T-cell (primary cell): ENCODE results near the gene AP3S2. TPM values are rescaled to one million over a fixed set of nuclear protein-coding genes. Genes with fewer than 3 reads are reported as not detected.
"Not testable (repeated sequence)": the region's sequence is repeated elsewhere in the genome, so short reads cannot be mapped to it uniquely, and the experiment has no call there.

Experiments
- ATAC-seq, 4 experiments: fragments of 200-7000 bp in 3 of 4; fragments of 150-1000 bp in 1 of 4; cut with Tn5 transposase; replicated peaks in 1 of 4; 1 replicate in 3 of 4; 2 replicates in 1 of 4; pipeline ENCODE4 v1.10.0; 2021; ENCODE audit warnings: moderate library complexity in 3 of 4, mild to moderate bottlenecking in 2 of 4, moderate number of reproducible peaks in 1 of 4
- CTCF ChIA-PET, 2 donors: fragments of 300-600 bp; sonication (Branson Sonifier 250); formaldehyde crosslinking; loops; one replicate each; lab custom pipeline; 2022; ENCODE audit warnings: antibody characterized with exemption in 2 of 2; lab: Charles Lee
- POLR2A ChIA-PET, 2 donors: fragments of 300-600 bp; sonication (Branson Sonifier 250); formaldehyde crosslinking; loops; one replicate each; lab custom pipeline; 2022; ENCODE audit warnings: antibody characterized with exemption in 2 of 2; lab: Charles Lee
- DNase-seq, 35 experiments: peaks; one replicate each; pipeline versions ENCODE4 v3.0.0 to v3.0.0-alpha.2; 2013 to 2023
- H3K27ac ChIP-seq: one replicate; pipeline ENCODE4 v1.5.1; 2013; ENCODE audit warnings: low read length
- H3K27me3 ChIP-seq, 2 experiments: replicated peaks in 1 of 2; 1 replicate in 1 of 2; 2 replicates in 1 of 2; pipeline versions ENCODE4 v1.6.1 to v1.7.0; 2013; ENCODE audit warnings: low read length in 1 of 2, mixed read lengths in 1 of 2; ENCODE audit not compliant: control insufficient read depth in 2 of 2, insufficient read depth in 2 of 2; ENCODE audit errors: extremely low read depth in 1 of 2
- H3K36me3 ChIP-seq, 2 donors: 1 replicate in 1 of 2; 2 replicates in 1 of 2; pipeline versions ENCODE4 v1.6.1 to v1.7.0; 2013; ENCODE audit warnings: low read length in 1 of 2; ENCODE audit not compliant: control insufficient read depth in 2 of 2, insufficient read depth in 1 of 2; ENCODE audit errors: extremely low read depth in 1 of 2
- H3K4me1 ChIP-seq, 2 experiments: 1 replicate in 1 of 2; 2 replicates in 1 of 2; pipeline versions ENCODE4 v1.6.1 to v1.7.0; 2013; ENCODE audit warnings: low read length in 2 of 2, mixed read lengths in 1 of 2; ENCODE audit not compliant: insufficient read depth in 2 of 2, control insufficient read depth in 1 of 2; ENCODE audit errors: extremely low read depth in 1 of 2
- H3K4me3 ChIP-seq, 2 donors: 1 replicate in 1 of 2; 2 replicates in 1 of 2; pipeline versions ENCODE4 v1.5.1 to v1.7.0; 2013; ENCODE audit warnings: mild to moderate bottlenecking in 2 of 2, low read length in 1 of 2, moderate library complexity in 1 of 2; ENCODE audit not compliant: control insufficient read depth in 1 of 2; ENCODE audit errors: extremely low read depth in 1 of 2
- H3K9me3 ChIP-seq: 2 replicates; pipeline ENCODE4 v1.7.0; 2013
- H3K27ac Mint-ChIP-seq, 2 donors: one replicate each; pipeline ENCODE4 v1.8.0; 2020 to 2021; ENCODE audit warnings: mild to moderate bottlenecking in 2 of 2, mixed read lengths in 2 of 2
- H3K27me3 Mint-ChIP-seq, 2 donors: one replicate each; pipeline ENCODE4 v1.8.0; 2021 to 2022; ENCODE audit warnings: mixed read lengths in 2 of 2
- H3K36me3 Mint-ChIP-seq: one replicate; pipeline ENCODE4 v1.8.0; 2021; ENCODE audit warnings: mixed read lengths
- H3K4me1 Mint-ChIP-seq, 3 donors: one replicate each; pipeline ENCODE4 v1.8.0; 2020 to 2022; ENCODE audit warnings: mixed read lengths in 3 of 3, mild to moderate bottlenecking in 1 of 3
- H3K4me3 Mint-ChIP-seq, 3 donors: one replicate each; pipeline ENCODE4 v1.8.0; 2020 to 2022; ENCODE audit warnings: mild to moderate bottlenecking in 3 of 3, mixed read lengths in 3 of 3, moderate library complexity in 3 of 3
- H3K9me3 Mint-ChIP-seq, 3 donors: one replicate each; pipeline ENCODE4 v1.8.0; 2020 to 2022; ENCODE audit warnings: mixed read lengths in 3 of 3
- WGBS: methylation state at CpG from one replicate; pipeline ENCODE4 v1.1.5; 2013; ENCODE audit warnings: missing lambda C conversion rate; ENCODE audit not compliant: insufficient coverage; 5-methylcytosine and 5-hydroxymethylcytosine counted together
- total RNA-seq, 35 experiments: library from RNA in 6 of 35; stranded (reverse) in 6 of 35; fragments of 120-200 nt in 1 of 35; gene quantifications; one replicate each; pipeline versions ENCODE4 v1.2.1 to v1.2.4 and lab custom pipeline; 2013 to 2026

The AP3S2 gene
- total RNA-seq, result 10 to 100 TPM; 22.8 to 30.5 (median 24.9) TPM
- 41.5 TPM for total RNA-seq (2013)
- total RNA-seq (lab: John Stamatoyannopoulos, UW), result 4.3 to 21.5 (median 10.7) reads per million in 29 experiments

- no peaks in the 10 kb centered on the region for H3K9me3 ChIP-seq
- H3K27me3 Mint-ChIP-seq, result no peaks in the 10 kb centered on the region
- H3K27me3 ChIP-seq, result no peaks in the 10 kb centered on the region
- peaks cover 2 to 7% of the 10 kb centered on the region in 2 donors for H3K36me3 ChIP-seq
- H3K4me1 ChIP-seq, result peaks cover 13 to 28% of the 10 kb centered on the region in 2 experiments
- peaks cover 5% of the 10 kb centered on the region for H3K36me3 Mint-ChIP-seq
- peak within 1 kb of the TSS; percentile 95 to 98 (median 96) for H3K4me3 Mint-ChIP-seq
- H3K27ac ChIP-seq, result peak within 1 kb of the TSS; percentile 88
- ATAC-seq (peak; percentile 94 to 97 (median 94)), DNase-seq (peak; percentile 74 to 92 (median 85))
- peak within 1 kb of the TSS; percentile 95 for H3K27ac Mint-ChIP-seq
- WGBS, result 0% methylated on average over 57 of the region's 62 CpGs
- H3K4me1 Mint-ChIP-seq, result peaks cover 42 to 50% (median 48%) of the 10 kb centered on the region in 3 donors
- peak within 1 kb of the TSS; percentile 95 to 99 for H3K4me3 ChIP-seq
- CTCF ChIA-PET, result interaction anchor here (0.9 to 1.9 kb wide), 4 partner anchors 19 to 338 kb away, joined by 3 to 17 read pairs (median 4); no protein-coding TSS in a partner anchor
- POLR2A ChIA-PET, result interaction anchor here (1.2 to 1.3 kb wide), 2 partner anchors 19 to 45 kb away, joined by 4 to 7 read pairs; no protein-coding TSS in a partner anchor
- H3K9me3 Mint-ChIP-seq, result no peaks in the 10 kb centered on the region
Observed at GRCh38 chr15:89893696-89894447, at the start of gene AP3S2. AP3S2 (minus strand) TSS chr15:89893994; CDS start chr15:89893949, 45 bp downstream.

GRCh38 chr15:89939910-89940309, 46.1 kb upstream of the AP3S2 start:
- WGBS, result no CpG with 5 or more reads among the region's 3 CpGs
- Mint-ChIP-seq H3K4me1 (peaks cover 14 to 18% (median 17%) of the 10 kb centered on the region in 3 donors), H3K27me3 (no peaks in the 10 kb centered on the region), H3K9me3 (no peaks in the 10 kb centered on the region), H3K27ac (no peak overlapping the region), H3K36me3 (no peaks in the 10 kb centered on the region), H3K4me3 (no peak overlapping the region)
- DNase-seq (no peak), ATAC-seq (no peak)
- peaks cover 10 to 17% of the 10 kb centered on the region in 2 experiments for H3K4me1 ChIP-seq
- no peak overlapping the region for H3K4me3 ChIP-seq
- peaks cover 0 to 5% of the 10 kb centered on the region in 2 experiments for H3K27me3 ChIP-seq
- H3K36me3 ChIP-seq, result no peaks in the 10 kb centered on the region
- ChIA-PET POLR2A (no interaction called here), CTCF (interaction anchor here in 1 of 2 donors (0.6 kb wide), 1 partner anchor 655 kb away, joined by 3 read pairs; no protein-coding TSS in a partner anchor)
- no peak overlapping the region for H3K27ac ChIP-seq
- H3K9me3 ChIP-seq, result no peaks in the 10 kb centered on the region

GRCh38 chr15:89939377-89939776, 45.6 kb upstream of the AP3S2 start:
- H3K4me3 ChIP-seq, ATAC-seq, H3K36me3 ChIP-seq, H3K9me3 Mint-ChIP-seq, H3K36me3 Mint-ChIP-seq, H3K27ac Mint-ChIP-seq, H3K4me3 Mint-ChIP-seq, H3K9me3 ChIP-seq, H3K27ac ChIP-seq, H3K27me3 Mint-ChIP-seq, H3K27me3 ChIP-seq, DNase-seq: not testable (repeated sequence)
- H3K4me1 ChIP-seq, result peaks cover 10 to 17% of the 10 kb centered on the region in 2 experiments
- ChIA-PET CTCF (interaction anchor here in 1 of 2 donors (0.7 kb wide), 1 partner anchor 74 kb away, joined by 5 read pairs; no protein-coding TSS in a partner anchor), POLR2A (interaction anchor here in 1 of 2 donors (0.8 kb wide), 1 partner anchor 45 kb away, joined by 4 read pairs; the partner anchor contains the start of gene AP3S2)
- H3K4me1 Mint-ChIP-seq, result peaks cover 14 to 18% (median 17%) of the 10 kb centered on the region in 3 donors
- WGBS, result 88% methylated on average over 1 of the region's 2 CpGs

- CTCF ChIA-PET, result interaction anchor here in 1 of 2 donors (0.6 kb wide), 1 partner anchor 198 kb away, joined by 3 read pairs; no protein-coding TSS in a partner anchor
- Mint-ChIP-seq H3K4me3 (no peak overlapping the region), H3K9me3 (no peaks in the 10 kb centered on the region), H3K36me3 (no peaks in the 10 kb centered on the region), H3K4me1 (peaks cover 14 to 18% (median 17%) of the 10 kb centered on the region in 3 donors), H3K27me3 (no peaks in the 10 kb centered on the region), H3K27ac (no peak overlapping the region)
- H3K4me1 ChIP-seq, result peaks cover 10 to 17% of the 10 kb centered on the region in 2 experiments
- H3K27me3 ChIP-seq, result peaks cover 0 to 5% of the 10 kb centered on the region in 2 experiments
- ATAC-seq (no peak), DNase-seq (peak in 1 of 35 experiments; percentile 1)
- no peaks in the 10 kb centered on the region for H3K9me3 ChIP-seq
- H3K4me3 ChIP-seq, result no peak overlapping the region
- no peaks in the 10 kb centered on the region for H3K36me3 ChIP-seq
- POLR2A ChIA-PET, result no interaction called here
- WGBS, result 86% methylated on average over 2 of the region's 10 CpGs
- no peak overlapping the region for H3K27ac ChIP-seq
Observed at GRCh38 chr15:89937365-89938350, 43.9 kb upstream of the AP3S2 start.

- H3K4me3 Mint-ChIP-seq, result no peak overlapping the region
- no peaks in the 10 kb centered on the region for H3K36me3 Mint-ChIP-seq
- CTCF ChIA-PET, result no interaction called here
Observed at GRCh38 chr15:89936786-89937265, 43.0 kb upstream of the AP3S2 start.

More at GRCh38 chr15:89936786-89937265, 43.0 kb upstream of the AP3S2 start:
- no peaks in the 10 kb centered on the region for H3K36me3 ChIP-seq
- no peak overlapping the region for H3K4me3 ChIP-seq
- H3K27ac Mint-ChIP-seq, result no peak overlapping the region
- H3K27ac ChIP-seq, result no peak overlapping the region
- DNase-seq, result peak in 4 of 35 experiments; percentile 1 to 20 (median 10)
- peaks cover 10 to 17% of the 10 kb centered on the region in 2 experiments for H3K4me1 ChIP-seq
- H3K27me3 ChIP-seq, result peaks cover 0 to 3% of the 10 kb centered on the region in 2 experiments
- no peaks in the 10 kb centered on the region for H3K27me3 Mint-ChIP-seq
- WGBS, result 97% methylated on average over 6 of the region's 14 CpGs
- no peaks in the 10 kb centered on the region for H3K9me3 ChIP-seq
- ATAC-seq, result no peak
- POLR2A ChIA-PET, result no interaction called here
- no peaks in the 10 kb centered on the region for H3K9me3 Mint-ChIP-seq
- H3K4me1 Mint-ChIP-seq, result peaks cover 14 to 18% (median 17%) of the 10 kb centered on the region in 3 donors
